Kidney epithelial cell (primary cell): Measurements from ENCODE around the gene MAGEA8. TPM values are rescaled to one million over a fixed set of nuclear protein-coding genes. Genes with fewer than 3 reads are reported as not detected.
"Not testable (repeated sequence)": the region's sequence is repeated elsewhere in the genome, so short reads cannot be mapped to it uniquely, and the experiment has no call there.

Experiments
- DNase-seq: peaks from one replicate; pipeline ENCODE4 v3.0.0-alpha.2; 2010; ENCODE audit warnings: low read depth
- H3K27me3 ChIP-seq: 2 replicates; pipeline ENCODE4 v1.6.0; 2011; ENCODE audit warnings: low read length; ENCODE audit not compliant: control insufficient read depth, insufficient read depth
- H3K36me3 ChIP-seq: 2 replicates; pipeline ENCODE4 v1.5.1; 2011; ENCODE audit warnings: low read length; ENCODE audit not compliant: control insufficient read depth, insufficient read depth
- H3K4me3 ChIP-seq: 2 replicates; pipeline ENCODE4 v1.5.1; 2011; ENCODE audit warnings: low read depth, mild to moderate bottlenecking, control low read depth, low read length
- total RNA-seq: library from RNA; depleted of rRNA; stranded (reverse); fragments of >200 nt; gene quantifications from 2 replicates; pipeline ENCODE4 v1.2.3, GENCODE V29; 2015

Gene MAGEA8
- total RNA-seq, 1 donor from 2014 or later: not detected

GRCh38 chrX:149928635-149929034 lies 47.7 kb downstream of the MAGEA8 start:
- not testable (repeated sequence) for H3K36me3 ChIP-seq, H3K27me3 ChIP-seq, H3K4me3 ChIP-seq, DNase-seq

- DNase-seq, H3K4me3 ChIP-seq, H3K27me3 ChIP-seq, H3K36me3 ChIP-seq: not testable (repeated sequence)
These were observed 48.4 kb downstream of the MAGEA8 start, which contains the start of gene HSFX4 for GRCh38 chrX:149929400-149929799. TSS of gene HSFX4 (plus strand) at chrX:149929573. CDS start at chrX:149929645, 72 bp downstream.

- DNase-seq, H3K36me3 ChIP-seq, H3K4me3 ChIP-seq, H3K27me3 ChIP-seq: not testable (repeated sequence)
These were observed 50.4 kb downstream of the MAGEA8 start for GRCh38 chrX:149931355-149931754.

- H3K4me3 ChIP-seq, H3K36me3 ChIP-seq, H3K27me3 ChIP-seq, DNase-seq: not testable (repeated sequence)
These were observed 51.2 kb downstream of the MAGEA8 start for GRCh38 chrX:149932150-149932549.

GRCh38 chrX:149932970-149933369 lies 52.0 kb downstream of the MAGEA8 start:
- H3K27me3 ChIP-seq, H3K4me3 ChIP-seq, DNase-seq: not testable (repeated sequence)

GRCh38 chrX:149933547-149933946 lies 52.6 kb downstream of the MAGEA8 start:
- not testable (repeated sequence) for H3K4me3 ChIP-seq, H3K36me3 ChIP-seq, DNase-seq, H3K27me3 ChIP-seq

More at GRCh38 chrX:149932970-149933369, 52.0 kb downstream of the MAGEA8 start:
- H3K36me3 ChIP-seq: not testable (repeated sequence)

Other genes starting within 250 kb of the MAGEA8 start
- gene TMEM185A, start 249.4 kb upstream of the MAGEA8 start, total RNA-seq: 15.0 and 15.3 TPM in 2 replicates
- gene MAGEA11, start 169.1 kb upstream of the MAGEA8 start, total RNA-seq: not detected in 2 replicates
- gene HSFX1, start 107.1 kb upstream of the MAGEA8 start, total RNA-seq: 0.25 and 0.34 TPM in 2 replicates
- gene MAGEA9, start 99.3 kb upstream of the MAGEA8 start, total RNA-seq: not detected in 2 replicates
- gene HSFX4, start 48.4 kb downstream of the MAGEA8 start, total RNA-seq: not detected in 2 replicates
- 27.2 and 30.0 TPM in 2 replicates for gene EOLA2, start 57.3 kb downstream of the MAGEA8 start, total RNA-seq